Muscle of arm (tissue), 12 donors: ENCODE measurements around the gene TMEM144. TPM values are rescaled to one million over a fixed set of nuclear protein-coding genes. Genes with fewer than 3 reads are reported as not detected.

Source experiments
- DNase-seq: peaks from one replicate; pipeline ENCODE4 v3.0.0-alpha.2; 2013
- polyA plus RNA-seq, 12 donors: library from polyadenylated mRNA; unstranded; fragments of 120-200 nt; gene quantifications; one replicate each; pipeline ENCODE4 v1.2.1, GENCODE V29; 2013; ENCODE audit not compliant: insufficient read length in 12 of 12

Gene TMEM144
- polyA plus RNA-seq, 12 donors: 1.7 to 15.2 (median 3.2) TPM; not detected in 1

- no peak for DNase-seq
Observed at GRCh38 chr4:158297866-158298265, 87.6 kb downstream of the TMEM144 start.

- no peak for DNase-seq
Observed at GRCh38 chr4:158299459-158300007, 89.2 kb downstream of the TMEM144 start.

- DNase-seq: no peak
Observed at GRCh38 chr4:158300012-158300411, 89.7 kb downstream of the TMEM144 start.

- no peak for DNase-seq
Observed at GRCh38 chr4:158302076-158302866, 92.0 kb downstream of the TMEM144 start.

- DNase-seq: no peak
Observed at GRCh38 chr4:158304694-158305093, 94.4 kb downstream of the TMEM144 start.

Other genes starting within 250 kb of the TMEM144 start
- gene GASK1B, start 37.5 kb upstream of the TMEM144 start, polyA plus RNA-seq: 10 to 100 TPM in 11 of 12 donors, not detected in 1; 48.6 to 82.8 (median 62.9) TPM